HG02943 (cell line): ENCODE measurements around the gene TMEM39B.
"Not testable (repeated sequence)": the region's sequence is repeated elsewhere in the genome, so short reads cannot be mapped to it uniquely, and the experiment has no call there.

ENCODE experiments used
- ATAC-seq: cut with Tn5 transposase; IDR thresholded peaks from one replicate; pipeline ENCODE4 v1.9.1; 2021; ENCODE audit warnings: mild to moderate bottlenecking, low read depth, moderate library complexity; ENCODE audit not compliant: unreplicated experiment

TMEM39B gene

DNA sequence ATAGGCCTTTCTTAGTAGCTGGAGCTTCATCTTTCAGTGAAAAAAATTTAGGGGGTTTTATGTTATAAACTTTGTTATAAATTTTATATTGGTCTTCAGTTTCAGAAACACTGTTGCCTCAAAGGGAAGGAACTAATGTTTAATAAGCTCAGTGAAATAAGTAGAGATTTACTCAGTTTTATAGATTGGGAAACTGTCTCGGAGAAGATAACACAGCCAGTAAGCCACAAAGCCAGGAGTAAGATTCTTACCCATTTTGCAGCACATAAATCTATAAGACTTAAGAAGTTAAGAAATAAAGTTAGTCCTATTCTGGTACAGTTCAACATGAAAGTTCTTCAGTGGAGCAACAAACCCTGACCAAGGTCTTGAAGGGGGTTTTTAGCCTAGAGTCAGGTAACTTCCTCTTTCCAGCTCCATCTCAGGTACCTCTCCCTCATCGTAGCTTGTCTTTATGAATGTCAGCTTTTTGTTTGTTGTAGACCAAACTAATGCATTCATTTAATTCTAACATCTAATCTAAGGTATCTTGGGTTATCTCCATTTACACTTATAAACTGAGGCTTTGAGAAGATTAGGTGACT is 38.4 kb downstream of the TMEM39B start:
- ATAC-seq: no peak

DNA sequence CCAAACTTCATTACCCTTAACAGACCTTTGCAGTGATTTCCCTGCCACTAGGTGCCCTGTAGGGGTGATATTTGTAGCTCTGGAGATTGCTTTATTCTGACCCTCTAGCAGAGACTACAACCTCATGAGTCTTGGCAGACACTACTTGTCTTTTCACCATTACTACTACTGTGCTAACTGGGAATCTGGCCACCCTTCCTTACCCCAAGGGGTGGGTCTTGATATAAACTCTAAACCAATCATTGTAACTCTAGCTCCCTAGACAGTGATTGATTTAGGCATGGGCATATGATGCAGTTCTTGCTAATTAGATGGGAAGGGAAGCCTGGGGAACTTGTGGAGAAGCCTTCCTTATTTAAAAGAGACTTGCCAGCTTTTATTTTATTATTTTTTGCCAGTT is 39.0 kb downstream of the TMEM39B start:
- ATAC-seq: no peak

DNA sequence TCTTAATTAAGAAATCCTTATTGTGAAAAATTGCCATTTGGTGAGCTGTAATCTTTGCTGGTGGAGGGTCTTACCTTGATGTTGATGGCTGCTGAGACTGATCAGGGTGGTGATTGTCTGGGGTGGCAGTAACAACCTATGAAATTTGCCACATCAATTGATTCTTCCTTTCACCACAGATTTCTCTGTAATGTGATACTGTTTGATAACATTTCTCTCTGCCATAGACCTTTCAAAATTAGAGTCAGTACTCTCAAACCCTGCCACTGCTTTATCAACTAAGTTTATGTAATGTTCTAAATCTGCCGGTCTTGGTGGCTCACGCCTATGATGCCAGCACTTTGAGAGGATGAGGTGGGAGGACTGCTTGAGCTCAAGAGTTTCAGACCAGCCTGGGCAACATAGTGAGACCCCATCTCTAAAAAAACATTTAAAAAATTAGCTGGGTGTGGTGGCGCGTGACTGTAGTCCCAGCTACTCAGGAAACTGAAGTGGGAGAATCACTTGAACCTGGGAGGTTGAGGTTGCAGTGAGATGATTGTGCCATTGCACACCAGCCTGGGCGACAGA is 40.2 kb downstream of the TMEM39B start:
- ATAC-seq: no peak

DNA sequence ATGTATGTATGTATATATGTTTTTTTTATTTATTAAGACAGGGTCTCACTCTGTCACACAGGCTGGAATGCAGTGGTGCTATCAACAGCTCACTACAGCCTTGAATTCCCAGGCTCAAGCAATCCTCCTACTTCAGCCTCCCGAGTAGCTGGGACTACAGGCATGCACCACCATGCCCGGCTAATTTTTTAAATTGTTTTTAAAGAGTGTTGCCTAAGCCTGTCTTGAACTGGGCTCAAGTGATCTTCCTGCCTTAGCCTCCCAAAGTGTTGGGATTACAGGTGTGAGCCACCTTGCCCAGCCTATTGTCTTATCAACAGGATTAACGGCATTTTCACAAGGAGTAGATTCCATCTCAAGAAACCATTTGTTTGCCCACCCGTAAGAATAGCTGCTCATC is 40.7 kb downstream of the TMEM39B start:
- not testable (repeated sequence) for ATAC-seq

DNA sequence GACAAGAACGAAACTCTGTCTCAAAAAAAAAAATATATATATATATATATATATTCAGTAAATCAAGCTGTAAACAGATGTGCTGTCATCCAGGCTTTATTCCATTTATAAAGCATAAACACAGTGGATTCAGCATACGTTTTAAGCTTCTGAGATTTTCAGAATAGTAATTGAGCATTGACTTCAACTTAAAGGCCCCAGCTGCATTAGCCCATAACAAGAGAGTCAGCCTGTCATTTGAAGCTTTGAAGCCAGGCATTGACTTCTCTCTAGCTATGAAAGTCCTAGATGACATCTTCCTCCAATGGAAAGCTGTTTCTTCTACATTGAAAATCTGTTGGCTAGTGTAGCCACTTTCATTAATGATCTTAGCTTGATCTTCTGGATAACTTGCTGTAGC is 41.7 kb downstream of the TMEM39B start:
- ATAC-seq: no peak

DNA sequence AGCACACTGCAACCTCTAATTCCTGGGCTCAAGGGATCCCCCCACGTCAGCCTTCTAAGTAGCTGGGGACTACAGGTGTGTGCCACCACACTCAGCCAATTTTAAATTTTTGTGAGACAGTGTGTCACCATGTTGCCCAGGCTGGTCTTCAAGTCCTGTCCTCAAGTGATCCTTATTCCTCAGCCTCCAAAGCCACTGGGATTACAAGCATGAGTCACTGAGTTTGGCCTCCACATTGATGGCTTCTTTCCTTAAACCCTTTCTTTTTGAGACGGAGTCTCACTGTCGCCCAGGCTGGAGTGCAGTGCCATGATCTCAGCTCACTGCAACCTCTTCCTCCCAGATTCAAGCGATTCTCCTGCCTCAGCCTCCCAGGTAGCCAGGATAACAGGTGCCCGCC is 42.8 kb downstream of the TMEM39B start:
- ATAC-seq: no peak

DNA sequence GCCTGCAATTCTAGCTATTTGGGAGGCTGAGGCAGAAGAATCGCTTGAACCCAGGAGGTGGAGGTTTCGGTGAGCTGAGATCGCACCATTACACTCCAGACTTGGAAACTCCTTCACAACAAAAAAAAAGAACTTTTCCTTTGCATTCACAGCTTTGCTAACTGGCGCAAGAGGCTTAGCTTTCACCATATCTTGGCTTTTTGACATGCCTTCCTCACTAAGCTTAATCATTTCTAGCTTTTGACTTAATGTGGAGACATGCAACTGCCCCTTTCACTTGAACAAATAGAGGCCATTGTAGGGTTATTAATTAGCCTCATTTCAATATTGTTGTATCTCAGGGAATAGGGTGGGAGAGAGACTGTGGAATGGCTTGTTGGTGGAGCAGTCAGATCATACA is 43.8 kb downstream of the TMEM39B start:
- no peak for ATAC-seq

DNA sequence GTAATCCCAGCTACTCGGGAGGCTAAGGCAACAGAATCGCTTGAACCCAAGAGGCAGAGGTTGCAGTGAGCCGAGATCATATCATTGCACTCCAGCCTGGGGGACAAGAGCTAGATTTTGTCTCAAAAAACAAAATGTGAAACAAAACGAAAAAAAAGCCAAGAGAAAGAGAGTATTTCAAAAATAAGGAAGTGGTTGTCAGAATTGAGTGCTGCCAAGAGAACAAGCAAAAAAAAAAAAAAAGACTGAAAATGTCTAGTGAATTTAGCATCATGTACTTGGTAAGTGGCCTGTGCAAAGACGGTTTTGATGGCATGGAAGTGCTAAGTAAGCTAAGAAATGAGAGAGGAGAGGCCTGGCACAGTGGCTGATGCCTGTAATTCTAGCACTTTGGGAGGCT is 49.4 kb downstream of the TMEM39B start:
- no peak for ATAC-seq

DNA sequence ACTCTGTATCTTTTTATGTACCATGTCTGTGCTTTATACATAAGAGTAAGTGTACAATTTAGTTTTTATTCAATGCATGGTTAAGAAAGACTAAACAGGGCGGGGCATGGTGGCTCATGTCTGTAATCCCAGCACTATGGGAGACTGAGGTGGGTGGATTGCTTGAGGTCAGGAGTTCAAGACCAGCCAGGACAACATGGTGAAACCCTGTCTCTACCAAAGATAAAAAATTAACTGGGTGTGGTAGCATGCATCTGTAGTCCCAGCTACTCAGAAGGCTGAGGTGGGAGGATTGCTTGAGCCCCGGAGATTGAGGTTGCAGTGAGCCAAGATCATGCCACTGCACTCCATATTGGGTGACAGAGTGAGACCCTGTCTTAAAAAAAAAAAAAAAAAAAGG is 50.6 kb downstream of the TMEM39B start:
- not testable (repeated sequence) for ATAC-seq

DNA sequence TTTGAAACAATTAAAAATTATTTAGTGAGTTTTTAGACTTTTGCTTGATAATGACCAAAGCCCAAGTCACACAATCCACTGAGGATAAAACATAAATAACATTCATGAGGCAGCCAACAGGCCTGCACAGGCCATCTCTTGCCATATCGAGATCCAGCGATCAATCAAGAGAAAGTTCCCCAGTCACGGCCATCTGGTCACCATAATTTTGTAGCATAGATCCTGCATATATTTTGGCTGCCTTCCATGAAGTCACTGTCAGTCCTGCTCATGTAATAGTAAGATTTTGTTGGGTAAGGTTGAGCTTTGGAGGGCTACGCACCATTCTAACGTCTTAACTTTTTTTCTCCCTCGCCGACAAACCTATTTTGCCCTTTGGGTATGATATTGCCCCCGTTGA is 52.6 kb downstream of the TMEM39B start:
- ATAC-seq: no peak

DNA sequence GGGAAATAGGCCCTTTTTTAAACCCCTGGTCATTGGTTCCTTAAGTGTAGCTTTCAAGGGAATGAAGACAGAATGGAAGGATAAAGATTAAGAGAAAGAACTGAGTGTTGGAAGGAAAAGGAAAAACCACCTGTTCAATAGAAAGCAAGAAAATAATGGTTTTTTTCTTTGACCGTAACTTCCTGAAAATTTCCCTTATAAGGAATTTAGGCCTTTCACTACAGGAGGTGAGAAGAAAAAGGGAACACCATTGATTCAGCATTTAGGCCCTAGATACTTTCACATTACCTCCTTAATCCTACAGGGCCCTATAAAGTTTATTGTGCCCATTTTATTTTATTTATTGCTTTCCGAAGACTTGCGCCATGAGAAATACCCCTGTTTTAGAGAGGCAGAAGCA is 54.0 kb downstream of the TMEM39B start:
- ATAC-seq: no peak

DNA sequence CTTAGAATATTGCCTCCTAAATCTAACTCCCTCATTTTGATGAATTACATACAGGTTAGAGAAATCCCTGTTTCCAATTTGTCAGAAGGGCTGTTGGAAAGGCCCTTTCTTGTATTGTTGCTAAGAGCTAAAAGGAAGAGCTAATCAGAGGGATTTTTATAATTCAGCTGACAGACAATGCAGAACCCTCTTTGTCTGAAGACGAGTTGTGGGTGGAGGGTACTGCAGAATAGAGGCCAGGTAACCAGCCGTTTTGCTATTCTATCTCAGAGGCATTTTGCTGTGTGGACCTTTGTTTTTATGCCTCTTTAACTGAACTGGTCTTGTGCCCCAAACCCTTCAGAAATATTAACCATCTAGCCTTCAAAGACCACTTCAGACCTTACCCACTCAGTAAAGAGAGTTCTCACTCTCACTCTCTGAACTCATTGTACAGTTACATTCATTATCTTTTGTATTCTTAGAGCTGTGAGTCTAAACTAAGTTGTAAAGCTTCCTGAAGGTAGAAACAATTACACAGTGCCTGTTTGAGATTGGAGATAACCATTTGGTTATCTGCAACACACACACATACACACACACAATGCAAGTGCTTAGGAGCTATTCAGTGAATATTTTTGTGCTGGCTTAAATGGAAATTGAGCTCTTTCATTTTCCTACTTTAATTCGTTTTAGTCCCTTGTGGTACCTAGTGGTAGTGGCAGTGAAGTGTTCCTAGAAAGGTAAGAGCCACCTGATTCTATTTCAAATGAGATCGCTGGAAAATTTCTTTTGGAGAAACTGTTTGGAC is 54.9 kb downstream of the TMEM39B start:
- ATAC-seq: no peak

DNA sequence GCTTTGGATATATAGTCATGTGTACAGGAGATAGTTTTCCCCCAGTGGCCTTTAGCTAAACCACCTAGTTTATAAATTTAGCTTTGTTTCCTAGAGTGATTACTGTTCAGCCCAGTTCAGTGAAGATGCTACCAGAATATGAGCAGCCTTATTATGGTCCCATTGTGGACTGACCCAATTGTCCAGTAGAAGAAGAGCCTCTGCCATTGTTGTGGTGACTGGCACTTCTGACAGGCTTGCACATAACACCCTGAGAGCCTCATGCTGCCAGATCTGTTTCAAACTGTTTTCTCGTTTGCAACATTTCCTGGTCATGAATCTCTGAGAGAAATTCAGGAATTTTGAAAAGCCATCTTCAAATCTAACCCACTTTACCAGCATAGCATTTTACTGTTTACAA is 55.7 kb downstream of the TMEM39B start:
- ATAC-seq: no peak

DNA sequence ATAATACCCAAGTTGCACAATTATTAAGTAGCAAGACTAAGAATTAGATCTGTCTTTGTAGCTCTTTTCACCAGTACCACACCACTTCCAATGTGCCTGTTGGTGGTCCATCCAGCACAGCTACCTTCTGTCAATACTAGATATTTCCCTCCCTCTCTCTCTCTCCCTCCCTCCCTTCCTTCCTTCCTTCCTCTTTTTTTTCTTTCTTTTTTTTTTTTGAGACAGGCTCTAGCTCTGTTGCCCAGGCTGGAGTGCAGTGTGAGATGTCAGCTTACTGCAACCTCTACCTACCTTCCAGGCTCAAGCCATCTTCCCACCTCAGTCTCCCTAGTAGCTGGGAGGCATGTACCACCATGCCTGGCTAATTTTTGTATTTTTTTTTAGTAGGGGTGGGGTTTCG is 56.2 kb downstream of the TMEM39B start:
- no peak for ATAC-seq

DNA sequence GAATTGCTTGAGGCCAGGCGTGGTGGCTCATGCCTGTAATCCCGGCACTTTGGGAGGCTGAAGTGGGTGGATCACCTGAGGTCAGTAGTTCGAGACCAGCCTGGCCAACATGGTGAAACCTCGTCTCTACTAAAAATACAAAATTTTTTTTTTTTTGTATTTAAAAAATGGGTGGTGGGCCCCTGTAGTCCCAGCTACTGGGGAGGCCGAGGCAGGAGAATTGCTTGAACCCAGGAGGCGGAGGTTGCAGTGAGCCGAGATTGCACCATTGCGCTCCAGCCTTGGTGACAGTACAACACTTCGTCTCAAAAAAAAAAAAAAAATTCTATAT is 61.2 kb downstream of the TMEM39B start:
- ATAC-seq: not testable (repeated sequence)

DNA sequence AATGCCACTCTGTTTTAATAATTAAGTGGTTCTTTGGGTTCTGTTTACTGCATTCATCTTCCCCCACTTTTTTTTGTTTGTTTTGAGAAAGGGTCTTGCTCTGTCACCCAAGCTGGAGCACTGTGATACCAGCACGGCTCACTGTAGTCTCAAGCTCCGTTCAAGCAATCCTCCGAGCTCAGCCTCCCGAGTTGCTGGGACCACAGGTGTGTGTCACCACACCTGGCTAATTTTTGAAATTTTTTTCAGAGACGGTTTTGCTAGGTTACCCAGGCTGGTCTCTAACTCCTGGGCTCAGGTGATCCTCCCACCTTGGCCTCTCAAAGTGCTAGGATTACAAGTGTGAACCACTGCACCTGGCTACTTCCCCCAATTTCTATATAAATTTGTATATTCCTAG is 64.4 kb downstream of the TMEM39B start:
- ATAC-seq: no peak

DNA sequence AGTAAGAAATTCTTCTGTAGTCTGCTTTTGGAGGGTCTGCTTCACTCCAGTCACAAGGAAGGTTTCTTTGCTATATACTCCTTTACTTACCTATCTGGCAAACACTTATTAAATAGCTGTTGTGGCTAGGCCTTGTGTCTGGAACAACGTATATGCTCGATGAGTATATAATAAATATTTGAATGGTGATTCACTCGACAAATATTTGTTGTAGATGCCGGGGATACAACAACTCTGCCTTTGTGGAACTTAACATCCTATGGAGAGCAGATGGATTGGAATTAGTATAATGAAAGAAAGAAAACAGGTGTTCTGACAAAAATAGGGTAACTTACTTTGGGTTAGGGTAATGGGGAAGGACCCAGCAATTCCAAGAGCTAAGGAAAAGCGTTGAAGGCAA is 66.2 kb downstream of the TMEM39B start:
- ATAC-seq: no peak

DNA sequence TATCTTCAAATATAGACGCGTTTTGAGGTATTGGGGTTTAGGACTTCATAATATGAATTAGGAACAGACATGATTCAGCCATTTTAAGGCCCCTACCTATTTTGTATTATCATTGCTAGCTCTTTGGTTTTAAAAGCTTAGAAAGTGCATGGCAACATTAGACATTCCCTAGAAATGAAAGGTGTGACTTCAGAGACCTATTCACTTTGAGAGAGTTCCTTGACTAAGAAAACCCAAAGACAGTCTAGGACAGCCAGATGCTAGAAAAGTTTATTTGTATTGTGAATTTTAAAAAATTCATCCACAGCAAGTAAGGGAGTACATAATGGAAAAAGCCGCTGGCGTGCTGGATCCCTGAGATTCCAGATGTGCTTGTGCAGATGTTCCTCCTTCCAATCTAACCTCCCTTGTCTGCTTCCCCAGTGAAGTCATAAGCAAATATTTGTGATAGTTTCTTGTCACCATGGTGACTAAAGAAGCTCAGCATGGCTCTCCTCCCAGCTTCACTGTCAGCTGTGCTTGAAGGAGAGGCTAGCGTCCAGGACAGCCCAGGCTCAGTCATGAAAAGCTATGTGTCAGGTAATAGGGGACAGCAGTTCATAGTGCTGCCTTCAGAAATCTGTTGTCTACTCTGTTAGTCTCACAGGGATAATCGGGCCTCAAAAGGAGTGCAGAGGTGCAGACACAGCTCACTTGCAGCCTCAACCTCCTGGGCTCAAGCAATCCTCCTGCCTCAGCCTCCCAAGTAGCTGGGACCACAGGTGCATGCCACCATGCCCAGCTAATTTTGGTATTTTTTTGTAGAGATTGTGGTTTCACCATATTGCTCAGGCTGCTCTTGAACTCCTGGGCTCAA is 69.9 kb downstream of the TMEM39B start:
- ATAC-seq: no peak

DNA sequence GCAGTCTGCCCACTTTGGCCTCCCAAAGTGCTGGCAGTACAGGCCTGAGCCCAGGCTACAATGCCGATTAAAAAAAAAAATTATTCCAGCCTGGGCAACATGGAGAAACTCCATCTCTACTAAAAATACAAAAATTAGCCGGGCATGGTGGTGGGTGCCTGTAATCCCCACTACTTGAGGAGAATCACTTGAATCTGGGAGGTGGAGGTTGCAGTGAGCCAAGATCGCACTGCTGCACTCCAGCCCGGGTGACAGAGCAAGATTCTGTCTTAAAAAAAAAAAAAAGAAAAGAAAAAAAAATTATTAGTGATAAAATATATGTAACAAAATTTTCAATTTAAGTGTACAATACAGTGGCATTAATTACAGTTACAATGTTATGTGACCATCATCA is 70.6 kb downstream of the TMEM39B start:
- ATAC-seq: not testable (repeated sequence)

DNA sequence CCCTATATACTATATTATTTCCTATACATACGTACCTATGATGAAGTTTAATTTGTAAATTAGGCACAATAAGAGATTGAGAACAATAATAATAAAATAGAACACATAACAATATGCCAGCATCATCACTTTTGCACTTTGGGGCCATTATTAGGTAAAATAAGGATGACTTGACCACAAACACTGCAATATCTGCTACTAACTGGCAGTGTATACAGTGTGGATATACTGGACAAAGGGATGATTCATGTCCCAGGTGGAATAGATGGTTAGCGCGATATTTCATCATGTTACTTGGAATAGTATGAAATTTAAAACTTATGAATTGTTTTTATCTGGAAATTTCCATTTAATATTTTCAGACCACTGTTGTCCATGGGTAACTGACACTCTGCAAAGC is 71.3 kb downstream of the TMEM39B start:
- no peak for ATAC-seq

DNA sequence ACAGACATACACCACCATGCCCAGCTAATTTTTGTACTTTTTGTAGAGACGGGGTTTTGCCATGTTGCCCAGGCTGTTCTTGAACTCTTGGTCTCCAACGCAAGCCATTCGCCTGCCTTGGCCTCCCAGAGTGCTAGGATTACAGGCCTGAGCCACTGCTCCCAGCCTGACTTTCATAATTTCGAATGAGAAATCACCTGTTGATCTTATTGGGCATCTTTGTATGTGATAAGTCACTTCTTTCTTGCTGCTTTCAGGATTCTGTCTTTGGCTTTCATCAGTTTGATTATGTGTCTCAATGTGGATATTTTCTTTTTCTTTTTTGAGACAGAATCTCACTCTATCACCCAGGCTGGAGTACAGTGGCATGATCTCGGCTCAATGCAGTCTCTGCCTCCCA is 75.1 kb downstream of the TMEM39B start:
- not testable (repeated sequence) for ATAC-seq
